ENCODE measurements around the gene DUOX2.

DNA sequence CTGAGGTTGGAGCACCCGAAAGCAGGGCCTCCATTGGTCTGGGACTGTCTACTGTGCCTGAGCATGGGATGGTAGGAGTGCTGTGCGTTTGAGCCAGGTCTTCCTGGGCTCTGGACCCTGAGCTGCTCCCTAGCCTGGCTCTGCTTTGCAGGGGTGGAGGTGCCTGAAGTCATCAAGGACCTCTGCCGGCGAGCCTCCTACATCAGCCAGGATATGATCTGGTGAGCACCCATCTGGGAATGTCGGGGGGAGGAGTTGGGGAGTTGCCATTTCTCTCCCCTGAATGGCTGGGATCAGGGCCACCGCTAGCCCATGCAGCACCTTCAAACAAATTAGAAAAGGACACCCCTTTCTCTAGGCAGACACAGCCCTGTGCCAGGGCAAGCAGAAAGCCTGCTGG lies 36.5 kb upstream of the DUOX2 start:
- TF ChIP-seq, protein P1, sequence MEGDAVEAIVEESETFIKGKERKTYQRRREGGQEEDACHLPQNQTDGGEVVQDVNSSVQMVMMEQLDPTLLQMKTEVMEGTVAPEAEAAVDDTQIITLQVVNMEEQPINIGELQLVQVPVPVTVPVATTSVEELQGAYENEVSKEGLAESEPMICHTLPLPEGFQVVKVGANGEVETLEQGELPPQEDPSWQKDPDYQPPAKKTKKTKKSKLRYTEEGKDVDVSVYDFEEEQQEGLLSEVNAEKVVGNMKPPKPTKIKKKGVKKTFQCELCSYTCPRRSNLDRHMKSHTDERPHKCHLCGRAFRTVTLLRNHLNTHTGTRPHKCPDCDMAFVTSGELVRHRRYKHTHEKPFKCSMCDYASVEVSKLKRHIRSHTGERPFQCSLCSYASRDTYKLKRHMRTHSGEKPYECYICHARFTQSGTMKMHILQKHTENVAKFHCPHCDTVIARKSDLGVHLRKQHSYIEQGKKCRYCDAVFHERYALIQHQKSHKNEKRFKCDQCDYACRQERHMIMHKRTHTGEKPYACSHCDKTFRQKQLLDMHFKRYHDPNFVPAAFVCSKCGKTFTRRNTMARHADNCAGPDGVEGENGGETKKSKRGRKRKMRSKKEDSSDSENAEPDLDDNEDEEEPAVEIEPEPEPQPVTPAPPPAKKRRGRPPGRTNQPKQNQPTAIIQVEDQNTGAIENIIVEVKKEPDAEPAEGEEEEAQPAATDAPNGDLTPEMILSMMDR (IDR thresholded peaks at IDR 0.05; ENCODE audit: low read length): no peak
- no peak for TF ChIP-seq EZH2 (IDR thresholded peaks at IDR 0.05; ENCODE audit: borderline replicate concordance, low read length)

All from OCI-LY1 (cell line).